ENCODE measurements around the gene CLCNKB. TPM values are rescaled to one million over a fixed set of nuclear protein-coding genes. Genes with fewer than 3 reads are reported as not detected.

Gene CLCNKB
- total RNA-seq, 4 donors from 2014 or later: not detected

DNA sequence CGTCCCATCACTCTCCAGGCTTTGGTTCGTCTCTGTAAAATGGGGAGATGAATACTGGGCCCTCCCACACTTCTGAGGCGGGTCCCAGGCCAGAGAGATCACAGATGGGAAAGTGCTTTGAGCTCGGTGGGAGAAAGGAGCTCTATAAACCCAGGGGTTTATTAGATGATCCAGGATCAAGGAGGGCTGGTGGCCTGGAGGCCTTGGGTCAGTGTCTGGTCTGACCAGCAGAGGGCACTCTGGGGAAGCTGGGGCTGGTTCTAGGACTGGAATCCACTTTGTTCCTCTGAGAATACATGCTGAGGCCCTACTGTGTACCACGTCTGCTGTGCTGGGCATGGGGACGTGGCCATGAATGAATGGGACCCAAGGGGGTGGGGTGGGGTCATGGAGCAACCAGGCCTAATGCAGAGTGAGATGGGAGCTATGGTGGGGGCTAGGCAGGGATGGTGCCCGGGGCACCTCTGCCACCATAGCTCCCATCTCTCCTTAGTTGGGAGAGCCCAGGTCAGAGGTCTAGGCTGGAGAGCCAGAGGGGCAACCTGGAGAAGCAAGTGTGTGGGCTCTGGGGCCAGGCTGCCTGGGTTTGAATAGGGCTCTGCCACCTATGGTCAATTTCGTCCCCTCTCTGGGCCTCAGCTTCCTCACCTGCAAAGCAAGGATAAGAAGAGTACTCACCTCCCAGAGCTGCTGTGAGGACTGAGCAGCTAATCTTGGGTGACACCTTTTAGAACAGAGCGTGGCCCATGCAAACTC is 38.9 kb downstream of the CLCNKB start:
- intact Hi-C loops (cut with DNase I; ENCODE audit: low total_unique reads): loop anchor here (1.0 kb wide), 1 partner anchor 105 kb away; no protein-coding TSS in a partner anchor
- Histone ChIP-seq H3K9me3 (no peaks in the 10 kb centered on the region), H3K4me1 (peaks cover 3 to 15% of the 10 kb centered on the region in 2 donors), H3K36me3 (no peaks in the 10 kb centered on the region), H3K27ac (peak overlapping the region in 2 of 4 donors; percentile 18 to 42), H3K27me3 (no peaks in the 10 kb centered on the region), H3K4me3 (no peak overlapping the region)
- TF ChIP-seq, protein P1, sequence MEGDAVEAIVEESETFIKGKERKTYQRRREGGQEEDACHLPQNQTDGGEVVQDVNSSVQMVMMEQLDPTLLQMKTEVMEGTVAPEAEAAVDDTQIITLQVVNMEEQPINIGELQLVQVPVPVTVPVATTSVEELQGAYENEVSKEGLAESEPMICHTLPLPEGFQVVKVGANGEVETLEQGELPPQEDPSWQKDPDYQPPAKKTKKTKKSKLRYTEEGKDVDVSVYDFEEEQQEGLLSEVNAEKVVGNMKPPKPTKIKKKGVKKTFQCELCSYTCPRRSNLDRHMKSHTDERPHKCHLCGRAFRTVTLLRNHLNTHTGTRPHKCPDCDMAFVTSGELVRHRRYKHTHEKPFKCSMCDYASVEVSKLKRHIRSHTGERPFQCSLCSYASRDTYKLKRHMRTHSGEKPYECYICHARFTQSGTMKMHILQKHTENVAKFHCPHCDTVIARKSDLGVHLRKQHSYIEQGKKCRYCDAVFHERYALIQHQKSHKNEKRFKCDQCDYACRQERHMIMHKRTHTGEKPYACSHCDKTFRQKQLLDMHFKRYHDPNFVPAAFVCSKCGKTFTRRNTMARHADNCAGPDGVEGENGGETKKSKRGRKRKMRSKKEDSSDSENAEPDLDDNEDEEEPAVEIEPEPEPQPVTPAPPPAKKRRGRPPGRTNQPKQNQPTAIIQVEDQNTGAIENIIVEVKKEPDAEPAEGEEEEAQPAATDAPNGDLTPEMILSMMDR (IDR thresholded peaks at IDR 0.05 in 4 of 5, conservative IDR thresholded peaks at IDR 0.05 in 1 of 5): peak; percentile 56 to 90 (median 79)
- no peak for TF ChIP-seq POLR2A (IDR thresholded peaks at IDR 0.05)
- in situ Hi-C loops (cut with MboI; ENCODE audit: low sequenced_read_pairs in 4 of 4): loop anchor here (5.0 to 25.0 kb wide), 3 partner anchors 105 to 282 kb away; partner anchors contain the start of genes SZRD1 (in 4 of the 4) and FBXO42 (in 3 of the 4)
- DNase-seq: peak in 1 of 2 donors; percentile 46
- ATAC-seq: peak; percentile 49 to 67

DNA sequence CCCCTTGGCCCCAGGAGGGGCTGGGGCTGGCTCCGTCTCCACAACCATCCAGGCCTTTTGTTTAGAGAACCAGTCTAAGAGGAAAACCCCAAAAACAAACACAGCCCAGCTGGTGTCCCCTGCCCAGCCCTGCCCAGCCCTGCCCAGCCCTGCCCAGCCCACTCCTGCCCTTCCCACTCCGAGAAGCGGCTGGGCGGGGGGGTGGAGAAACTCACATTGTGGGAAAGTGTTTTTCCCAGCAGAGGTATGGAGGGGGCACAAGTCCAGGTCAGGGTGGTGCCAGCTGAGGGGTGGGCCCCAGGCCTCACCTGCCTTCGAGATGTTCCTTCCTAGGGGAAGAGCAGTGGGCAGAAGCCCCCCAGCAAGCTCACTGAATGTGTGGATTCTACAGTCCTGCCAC is 39.9 kb downstream of the CLCNKB start:
- in situ Hi-C loops (cut with MboI; ENCODE audit: low sequenced_read_pairs in 4 of 4): loop anchor here (5.0 to 25.0 kb wide), 3 partner anchors 104 to 281 kb away; partner anchors contain the start of genes SZRD1 (in 4 of the 4) and FBXO42 (in 3 of the 4)
- no peaks in the 10 kb centered on the region for H3K27me3 ChIP-seq
- H3K4me3 ChIP-seq: no peak overlapping the region
- DNase-seq (no peak), ATAC-seq (no peak)
- no peaks in the 10 kb centered on the region for H3K9me3 ChIP-seq
- TF ChIP-seq, protein P1 (IDR thresholded peaks at IDR 0.05 in 4 of 5, conservative IDR thresholded peaks at IDR 0.05 in 1 of 5): no peak
- no peak for TF ChIP-seq POLR2A (IDR thresholded peaks at IDR 0.05)
- intact Hi-C loops (cut with DNase I; ENCODE audit: low total_unique reads): no loop called here
- H3K4me1 ChIP-seq: peaks cover 3 to 15% of the 10 kb centered on the region in 2 donors
- H3K27ac ChIP-seq: no peak overlapping the region
- H3K36me3 ChIP-seq: no peaks in the 10 kb centered on the region

DNA sequence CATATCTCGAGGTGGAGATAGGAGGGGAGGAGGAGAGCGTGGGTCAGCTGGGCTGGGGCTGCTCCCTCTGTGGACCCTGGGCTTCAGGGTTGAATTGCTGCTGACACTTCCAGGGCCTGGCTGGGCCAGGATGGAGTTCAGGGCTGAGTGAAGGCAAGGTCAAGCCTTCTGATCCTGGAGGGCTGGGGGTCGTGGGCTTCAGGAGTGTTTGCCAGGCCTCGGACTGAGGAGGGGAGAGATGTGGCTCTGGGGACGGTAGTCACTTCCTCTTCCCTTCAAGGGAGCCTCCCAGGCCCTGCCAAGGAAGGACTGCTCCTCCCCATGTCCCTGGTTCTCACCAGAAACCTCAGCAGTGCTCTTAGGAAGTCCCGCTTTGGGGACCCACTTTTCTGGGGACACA is 41.9 kb downstream of the CLCNKB start:
- Histone ChIP-seq H3K27ac (no peak overlapping the region), H3K4me3 (no peak overlapping the region), H3K27me3 (no peaks in the 10 kb centered on the region), H3K36me3 (no peaks in the 10 kb centered on the region), H3K9me3 (no peaks in the 10 kb centered on the region), H3K4me1 (peaks cover 0 to 9% of the 10 kb centered on the region in 2 donors)
- DNase-seq (no peak), ATAC-seq (no peak)
- in situ Hi-C loops (cut with MboI; ENCODE audit: low sequenced_read_pairs in 4 of 4) (loop anchor here (10.0 to 25.0 kb wide), 2 partner anchors 277 to 279 kb away; partner anchors contain the start of genes SZRD1 (in 4 of the 4) and FBXO42 (in 3 of the 4)), intact Hi-C loops (cut with DNase I; ENCODE audit: low total_unique reads) (no loop called here)
- no peak for TF ChIP-seq POLR2A (IDR thresholded peaks at IDR 0.05)
- TF ChIP-seq, protein P1 (IDR thresholded peaks at IDR 0.05 in 4 of 5, conservative IDR thresholded peaks at IDR 0.05 in 1 of 5): no peak

DNA sequence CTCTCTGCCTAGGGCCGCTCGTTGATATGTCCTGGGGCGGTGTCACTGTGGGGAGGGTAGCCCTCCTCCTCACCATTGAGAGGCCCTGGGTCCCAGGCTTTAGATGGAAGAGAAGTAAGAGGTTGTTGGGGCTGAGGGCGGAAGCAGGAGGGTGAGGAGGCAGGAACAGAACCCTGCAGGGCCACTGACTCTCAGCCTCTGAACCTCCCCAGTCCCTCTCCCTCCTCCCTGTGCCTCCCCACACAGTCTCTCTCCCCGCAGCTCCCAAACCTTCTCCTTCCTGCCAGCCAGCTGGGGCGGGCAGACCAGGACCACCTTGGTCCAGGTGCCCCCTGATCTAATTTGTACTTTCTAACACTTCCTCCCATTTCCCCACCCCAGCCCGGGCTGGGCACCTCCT is 44.2 kb downstream of the CLCNKB start:
- H3K4me1 ChIP-seq: peaks cover 0 to 3% of the 10 kb centered on the region in 2 donors
- H3K4me3 ChIP-seq: no peak overlapping the region
- intact Hi-C loops (cut with DNase I; ENCODE audit: low total_unique reads) (no loop called here), in situ Hi-C loops (cut with MboI; ENCODE audit: low sequenced_read_pairs in 4 of 4) (loop anchor here (10.0 to 25.0 kb wide), 2 partner anchors 275 to 277 kb away; partner anchors contain the start of genes SZRD1 (in 4 of the 4) and FBXO42 (in 3 of the 4))
- no peaks in the 10 kb centered on the region for H3K9me3 ChIP-seq
- DNase-seq (no peak), ATAC-seq (no peak)
- H3K27ac ChIP-seq: no peak overlapping the region
- TF ChIP-seq POLR2A (IDR thresholded peaks at IDR 0.05): no peak
- TF ChIP-seq, protein P1 (IDR thresholded peaks at IDR 0.05 in 4 of 5, conservative IDR thresholded peaks at IDR 0.05 in 1 of 5): no peak
- no peaks in the 10 kb centered on the region for H3K27me3 ChIP-seq
- no peaks in the 10 kb centered on the region for H3K36me3 ChIP-seq

Measured in gastrocnemius medialis (tissue), 4 donors.